Hematopoietic multipotent progenitor cell treated with erythropoietin and hydrocortisone succinate and interleukin-3 and kit ligand, for 17 days (in vitro differentiated cells): ENCODE data around the gene BTBD19.

Experiments used
- DNase-seq: peaks from one replicate; pipeline ENCODE4 v3.0.0-alpha.2; 2015; ENCODE audit warnings: low spot score

The BTBD19 gene

DNA sequence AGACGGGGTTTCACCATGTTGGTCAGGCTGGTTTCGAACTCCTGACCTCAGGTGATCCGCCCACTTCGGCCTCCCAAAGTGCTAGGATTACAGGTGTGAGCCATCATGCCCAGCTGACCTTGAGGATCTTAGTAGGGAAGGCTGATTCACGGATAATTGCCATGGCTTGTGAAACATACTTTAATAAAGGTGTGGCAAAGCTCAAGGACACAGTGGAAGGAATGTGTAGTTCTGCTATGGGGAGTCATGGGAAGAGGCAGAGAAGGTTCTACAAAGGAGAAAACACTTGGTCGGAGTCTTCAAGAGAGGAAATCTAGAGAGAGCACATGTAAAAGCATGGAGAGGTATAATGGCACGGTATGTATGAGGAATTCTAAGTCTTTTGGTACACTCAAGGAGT lies 47.4 kb downstream of the BTBD19 start:
- DNase-seq: no peak

DNA sequence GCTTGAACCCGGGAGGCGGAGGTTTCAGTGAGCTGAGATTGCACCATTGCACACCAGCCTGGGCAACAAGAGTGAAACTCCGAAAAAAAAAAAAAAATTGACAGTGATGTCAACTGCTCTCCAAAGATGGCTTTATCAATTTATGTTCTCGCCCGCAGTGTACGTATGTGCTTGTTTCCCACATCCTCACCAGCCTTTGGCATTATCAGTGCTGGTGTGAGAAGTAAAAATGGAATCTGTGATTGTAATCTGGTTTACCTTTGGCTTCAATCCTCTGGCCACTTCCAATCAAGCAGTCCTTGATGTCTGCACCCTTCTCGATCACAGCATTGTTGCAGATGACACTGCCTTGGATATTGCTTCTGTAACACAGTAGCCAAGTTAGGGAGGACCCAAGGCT lies 49.1 kb downstream of the BTBD19 start:
- DNase-seq: no peak

DNA sequence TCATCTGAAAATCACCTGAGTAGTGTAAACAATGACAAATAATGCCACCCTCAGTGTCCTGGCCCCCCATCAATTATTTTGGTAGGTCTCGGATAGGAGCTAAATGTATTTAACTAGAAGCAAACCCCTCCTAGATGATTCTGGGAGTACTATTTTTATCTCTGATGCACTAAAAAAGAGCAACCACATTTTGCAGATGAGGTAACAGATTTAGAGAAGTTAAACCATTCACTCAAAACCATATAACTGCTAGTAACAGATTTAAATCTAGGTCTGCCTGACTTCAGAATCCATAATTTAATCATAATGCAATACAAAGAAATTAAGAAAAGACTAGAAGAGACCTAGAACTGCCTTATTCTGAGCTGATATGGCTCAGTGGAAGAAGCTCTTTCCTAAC lies 52.0 kb downstream of the BTBD19 start:
- DNase-seq: no peak

DNA sequence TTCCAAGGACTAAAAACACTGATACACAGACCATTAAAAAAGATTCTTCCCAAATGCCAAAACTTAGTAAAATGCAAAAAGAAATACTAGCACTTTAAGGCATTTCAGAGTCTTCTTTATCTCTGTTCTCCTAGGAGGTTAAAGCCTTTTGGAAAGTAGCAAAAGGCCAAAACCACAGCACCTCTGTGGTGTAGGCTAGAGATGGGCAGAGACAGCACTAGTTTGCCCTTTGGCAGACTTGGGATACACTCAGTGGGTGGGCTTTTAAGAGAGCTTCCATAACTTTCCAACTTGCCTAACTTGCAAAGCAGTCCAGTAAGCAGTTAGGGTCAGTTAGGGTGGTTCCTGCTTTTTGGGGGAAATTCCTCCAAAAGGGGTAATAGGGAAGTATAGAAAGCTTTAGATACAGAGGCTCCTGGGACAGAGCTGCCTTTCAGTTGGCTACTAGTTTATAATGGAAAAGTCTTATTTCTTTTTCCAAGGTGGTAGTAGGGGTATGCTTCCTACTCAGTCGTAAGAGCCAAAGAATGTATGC lies 52.6 kb downstream of the BTBD19 start:
- DNase-seq: no peak

DNA sequence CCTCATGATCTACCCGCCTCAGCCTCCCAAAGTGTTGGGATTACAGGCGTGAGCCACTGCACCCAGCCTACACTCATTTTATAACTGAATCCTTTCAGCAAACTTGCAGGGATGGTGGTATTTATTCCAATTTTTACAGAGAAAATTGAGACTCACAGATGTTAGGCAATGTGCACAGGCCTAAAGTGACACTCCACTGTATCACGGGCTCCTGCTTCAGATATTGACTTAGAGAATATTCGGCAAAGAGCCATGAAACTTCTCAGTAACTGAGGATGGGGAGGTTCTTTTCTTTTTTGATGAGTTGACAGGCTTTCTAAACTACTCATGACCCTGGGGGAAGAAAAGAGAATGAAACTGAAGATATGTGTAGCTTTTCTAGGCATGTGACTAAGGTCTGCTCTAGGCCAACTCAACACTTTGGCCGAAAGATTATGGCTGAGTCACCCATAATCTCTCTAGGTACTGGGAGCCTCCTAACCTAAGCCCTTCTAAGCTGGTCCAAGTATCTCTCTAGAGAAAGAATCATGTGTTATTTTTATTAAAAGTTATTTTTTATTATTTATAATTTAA lies 54.6 kb downstream of the BTBD19 start:
- peak; percentile 42 for DNase-seq
